ENCODE results near the gene RIMBP2. TPM values are rescaled to one million over a fixed set of nuclear protein-coding genes. Genes with fewer than 3 reads are reported as not detected.

Gene RIMBP2
- polyA plus RNA-seq, 1 donor (not counting 4 experiments of a cell fraction or from before 2014, with no cell fraction given), result 0.16 TPM

DNA sequence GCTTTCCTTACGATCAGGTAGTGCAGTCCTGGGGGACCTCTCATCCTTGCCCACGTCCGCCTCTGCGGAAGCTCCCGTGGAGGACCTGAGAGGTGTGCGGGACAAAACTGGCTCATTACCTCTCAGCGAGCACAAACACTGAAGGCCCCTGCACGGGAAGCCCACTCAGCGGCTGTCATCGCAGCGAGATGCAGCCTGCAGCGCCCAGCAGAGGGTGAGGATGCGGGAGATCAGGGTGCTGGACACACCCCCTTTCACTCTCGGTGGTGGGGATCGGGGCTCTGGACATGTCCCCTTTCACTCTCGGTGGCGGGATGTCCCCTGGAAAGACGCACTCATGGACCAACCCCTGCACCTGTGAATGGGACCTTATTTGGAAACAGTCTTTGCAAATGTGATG, 266.8 kb downstream of the RIMBP2 start:
- H4K20me1 ChIP-seq (ENCODE audit: control insufficient read depth, extremely low read depth, insufficient read depth, low read length), result no peaks in the 10 kb centered on the region

GRCh38 chr12:130448044-130448821, 267.9 kb downstream of the RIMBP2 start:
- Histone ChIP-seq H3K4me1 (ENCODE audit: control insufficient read depth, extremely low read depth, insufficient read depth, low read length) (no peaks in the 10 kb centered on the region), H3K27ac (ENCODE audit: control insufficient read depth, insufficient read depth, low read length) (no peak overlapping the region), H3K27me3 (ENCODE audit: control insufficient read depth, extremely low read depth, insufficient read depth, low read length) (no peaks in the 10 kb centered on the region), H3K36me3 (ENCODE audit: control insufficient read depth in 2 of 2, extremely low read depth in 1 of 2, insufficient read depth in 2 of 2, low read length in 2 of 2) (no peaks in the 10 kb centered on the region), H3K4me2 (ENCODE audit: control insufficient read depth, extremely low read depth, insufficient read depth, low read depth, low read length) (no peak overlapping the region), H3K9me3 (ENCODE audit: control insufficient read depth, low read depth, low read length) (peaks cover 11% of the 10 kb centered on the region), H3K4me3 (ENCODE audit: control insufficient read depth in 2 of 3, extremely low read depth in 1 of 3, insufficient read depth in 2 of 3, low read depth in 1 of 3, low read length in 3 of 3) (no peak overlapping the region), H3K79me2 (ENCODE audit: control insufficient read depth, insufficient read depth, low read length) (no peaks in the 10 kb centered on the region), H3K9me1 (ENCODE audit: control insufficient read depth, extremely low read depth, insufficient read depth, low read length) (no peaks in the 10 kb centered on the region), H3K9ac (ENCODE audit: control insufficient read depth, extremely low read depth, insufficient read depth, low read length) (no peak overlapping the region), H4K20me1 (ENCODE audit: control insufficient read depth, extremely low read depth, insufficient read depth, low read length) (no peaks in the 10 kb centered on the region), H2AFZ (ENCODE audit: control insufficient read depth, low read length) (no peak overlapping the region)
- no peak for DNase-seq (ENCODE audit: low read depth, low spot score)
- no peak for FAIRE-seq
- dilution Hi-C loops (cut with MboI; ENCODE audit: extremely low pct_ligation_motif_present, low sequenced_read_pairs), result no loop called here
- TF ChIP-seq EZH2 (IDR thresholded peaks at IDR 0.05; ENCODE audit: low read length) (no peak), CTCF (optimal IDR thresholded peaks at IDR 0.05 in 1 of 3, IDR thresholded peaks at IDR 0.05 in 1 of 3, conservative IDR thresholded peaks at IDR 0.05 in 1 of 3; ENCODE audit: extremely low read depth in 1 of 3, insufficient read depth in 2 of 3, low read length in 3 of 3) (no peak)

More for the DNA sequence above, 266.8 kb downstream of the RIMBP2 start:
- H3K27me3 ChIP-seq (ENCODE audit: control insufficient read depth, extremely low read depth, insufficient read depth, low read length), result no peaks in the 10 kb centered on the region
- H3K9me3 ChIP-seq (ENCODE audit: control insufficient read depth, low read depth, low read length), result peaks cover 11% of the 10 kb centered on the region
- no peaks in the 10 kb centered on the region for H3K36me3 ChIP-seq (ENCODE audit: control insufficient read depth in 2 of 2, extremely low read depth in 1 of 2, insufficient read depth in 2 of 2, low read length in 2 of 2)
- H3K4me1 ChIP-seq (ENCODE audit: control insufficient read depth, extremely low read depth, insufficient read depth, low read length), result no peaks in the 10 kb centered on the region
- no peak for TF ChIP-seq CTCF (optimal IDR thresholded peaks at IDR 0.05 in 1 of 3, IDR thresholded peaks at IDR 0.05 in 1 of 3, conservative IDR thresholded peaks at IDR 0.05 in 1 of 3; ENCODE audit: extremely low read depth in 1 of 3, insufficient read depth in 2 of 3, low read length in 3 of 3)
- TF ChIP-seq EZH2 (IDR thresholded peaks at IDR 0.05; ENCODE audit: low read length), result no peak
- H3K4me2 ChIP-seq (ENCODE audit: control insufficient read depth, extremely low read depth, insufficient read depth, low read depth, low read length), result no peak overlapping the region
- H2AFZ ChIP-seq (ENCODE audit: control insufficient read depth, low read length), result no peak overlapping the region
- no peak overlapping the region for H3K4me3 ChIP-seq (ENCODE audit: control insufficient read depth in 2 of 3, extremely low read depth in 1 of 3, insufficient read depth in 2 of 3, low read depth in 1 of 3, low read length in 3 of 3)
- FAIRE-seq, result no peak
- H3K9ac ChIP-seq (ENCODE audit: control insufficient read depth, extremely low read depth, insufficient read depth, low read length), result no peak overlapping the region
- DNase-seq (ENCODE audit: low read depth, low spot score), result no peak
- no peaks in the 10 kb centered on the region for H3K79me2 ChIP-seq (ENCODE audit: control insufficient read depth, insufficient read depth, low read length)
- no peaks in the 10 kb centered on the region for H3K9me1 ChIP-seq (ENCODE audit: control insufficient read depth, extremely low read depth, insufficient read depth, low read length)
- dilution Hi-C loops (cut with MboI; ENCODE audit: extremely low pct_ligation_motif_present, low sequenced_read_pairs), result no loop called here
- H3K27ac ChIP-seq (ENCODE audit: control insufficient read depth, insufficient read depth, low read length), result no peak overlapping the region
